GM12878 (cell line): ENCODE results near the gene NFE2L3. TPM values are rescaled to one million over a fixed set of nuclear protein-coding genes. Genes with fewer than 3 reads are reported as not detected.

ENCODE experiments used
- EED ChIP-seq: sonication (generic); IDR thresholded peaks from 2 replicates; pipeline ENCODE4 v1.6.1; 2016; ENCODE audit warnings: antibody characterized with exemption, low read depth
- ESRRA ChIP-seq: IDR thresholded peaks from 2 replicates; pipeline ENCODE4 v1.6.1; 2012; ENCODE audit warnings: mild to moderate bottlenecking, low read length, improper control_type of control experiment
- EZH2 ChIP-seq: IDR thresholded peaks from 2 replicates; pipeline ENCODE4 v1.6.1; 2012; ENCODE audit warnings: low read depth, mild to moderate bottlenecking, control low read depth, inconsistent platforms, low read length, borderline replicate concordance; ENCODE audit not compliant: control insufficient read depth
- IKZF1 ChIP-seq: fragments of 450-650 bp; conservative IDR thresholded peaks from 2 replicates; pipeline ENCODE4 v1.6.1; 2017; ENCODE audit warnings: antibody characterized with exemption, mild to moderate bottlenecking
- NR2C1 ChIP-seq: fragments of 450-650 bp; IDR thresholded peaks from 2 replicates; pipeline ENCODE4 v1.6.1; 2017; ENCODE audit warnings: antibody characterized with exemption, mild to moderate bottlenecking, moderate library complexity
- RB1 ChIP-seq: fragments of 450-650 bp; formaldehyde crosslinking; IDR thresholded peaks from 2 replicates; pipeline ENCODE4 v1.6.1; 2017; ENCODE audit warnings: mild to moderate bottlenecking, borderline replicate concordance
- RFX5 ChIP-seq: IDR thresholded peaks from 2 replicates; pipeline ENCODE4 v1.6.1; 2011; ENCODE audit warnings: low read depth, low read length, improper control_type of control experiment
- SMAD1 ChIP-seq: fragments of 450-650 bp; IDR thresholded peaks from 2 replicates; pipeline ENCODE4 v1.6.1; 2018; ENCODE audit warnings: mild to moderate bottlenecking, low read depth; ENCODE audit not compliant: partially characterized antibody
- SMC3 ChIP-seq: IDR thresholded peaks from 2 replicates; pipeline ENCODE4 v1.6.1; 2011; ENCODE audit warnings: low read length, improper control_type of control experiment, borderline replicate concordance
- STAT1 ChIP-seq: fragments of 450-650 bp; conservative IDR thresholded peaks from 2 replicates; pipeline ENCODE4 v1.6.1; 2014; ENCODE audit warnings: antibody characterized with exemption, mild to moderate bottlenecking
- SUZ12 ChIP-seq: fragments of 200-600 bp; sonication (generic); IDR thresholded peaks from one replicate; pipeline ENCODE4 v1.6.1; 2018; ENCODE audit warnings: antibody characterized with exemption, mild to moderate bottlenecking; ENCODE audit not compliant: unreplicated experiment
- ZSCAN29 ChIP-seq: fragments of 450-650 bp; IDR thresholded peaks from 2 replicates; pipeline ENCODE4 v1.6.1; 2017; ENCODE audit warnings: mild to moderate bottlenecking, moderate library complexity
- polyA plus RNA-seq, 11 experiments: library from polyadenylated mRNA; depleted of rRNA in 4 of 11; unstranded in 6 of 11; stranded (reverse) in 5 of 11; fragments of >200 nt; fragmentation: Nextera tagmentation in 4 of 11; fragmentation: Illumina TruSeq in 1 of 11; extraction: Ambion mirVana in 4 of 11; extraction: Trizol in 1 of 11; gene quantifications; 1 replicate in 1 of 11; 2 replicates in 10 of 11; pipeline versions ENCODE4 v1.2.1 to v1.2.3, GENCODE V29; 2011 to 2016; ENCODE audit warnings: inconsistent platforms in 2 of 11, missing spikeins in 2 of 11, low read depth in 1 of 11
- total RNA-seq, 4 experiments: library from RNA; depleted of rRNA in 3 of 4; stranded (reverse); fragments of >200 nt in 3 of 4; fragmentation: Illumina TruSeq in 1 of 4; extraction: Trizol in 1 of 4; gene quantifications; 2 replicates each; pipeline versions ENCODE4 v1.2.1 to v1.2.3, GENCODE V29; 2013 to 2021
- TF ChIP-seq, protein P1 (sequence below): fragments of 450-650 bp; IDR thresholded peaks from 2 replicates; pipeline ENCODE4 v1.6.1; 2017; ENCODE audit warnings: borderline replicate concordance
- TF ChIP-seq, protein P2 (sequence below): fragments of 450-650 bp; IDR thresholded peaks from 2 replicates; pipeline ENCODE4 v1.6.1; 2016; ENCODE audit warnings: mild to moderate bottlenecking
- TF ChIP-seq, protein P3 (sequence below): IDR thresholded peaks from 2 replicates; pipeline ENCODE4 v1.6.1; 2012; ENCODE audit warnings: improper control_type of control experiment, low read depth, low read length; ENCODE audit not compliant: insufficient replicate concordance
- TF ChIP-seq, protein P4 (sequence below): IDR thresholded peaks from 2 replicates; pipeline ENCODE4 v1.6.1; 2011; ENCODE audit warnings: borderline replicate concordance, low read depth, mild to moderate bottlenecking, moderate library complexity, mixed read lengths, low read length; ENCODE audit not compliant: insufficient read depth; ENCODE audit errors: extremely low read length

NFE2L3 gene
- total and polyA plus RNA-seq, 10 of the 15 experiments (the other 5 are each of a cell fraction or from before 2014, with no cell fraction given): 4.4 to 34.9 (median 13.0) TPM

DNA sequence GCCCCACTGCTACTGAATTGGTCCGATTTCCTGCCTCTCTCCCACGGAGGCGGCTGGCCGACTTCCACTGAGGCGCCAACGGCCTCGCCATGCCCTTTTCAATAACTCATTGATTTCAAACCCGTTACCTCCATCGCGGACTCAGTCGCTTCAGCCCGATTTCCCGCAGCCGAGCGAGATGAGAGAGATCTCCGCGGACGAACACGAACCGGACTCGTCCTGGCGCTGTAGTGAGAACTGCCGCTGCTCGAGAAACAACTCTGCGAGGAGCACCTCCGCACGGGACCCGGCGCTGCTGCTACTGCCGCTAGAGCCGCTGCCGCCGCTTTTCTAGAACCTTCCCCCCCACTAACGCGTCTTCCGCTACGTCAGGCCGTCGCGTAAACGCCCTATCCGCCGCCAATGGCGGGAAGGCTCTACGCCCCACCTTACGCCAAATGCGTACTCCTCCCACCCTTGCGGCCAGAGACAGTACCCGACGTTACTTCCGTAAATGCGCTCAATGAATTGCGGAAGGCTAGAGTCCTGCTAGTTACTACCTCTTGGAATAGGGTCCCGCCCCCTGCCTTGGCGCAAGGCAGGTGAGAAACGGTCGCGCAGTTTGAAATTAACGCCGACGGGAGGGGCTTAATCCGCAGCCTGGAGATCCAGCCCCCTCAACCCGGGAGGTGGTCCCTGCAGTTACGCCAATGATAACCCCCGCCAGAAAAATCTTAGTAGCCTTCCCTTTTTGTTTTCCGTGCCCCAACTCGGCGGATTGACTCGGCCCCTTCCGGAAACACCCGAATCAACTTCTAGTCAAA, 48.6 kb downstream of the NFE2L3 start, which contains the start of gene HNRNPA2B1 (continued):
- TF ChIP-seq, protein P1, sequence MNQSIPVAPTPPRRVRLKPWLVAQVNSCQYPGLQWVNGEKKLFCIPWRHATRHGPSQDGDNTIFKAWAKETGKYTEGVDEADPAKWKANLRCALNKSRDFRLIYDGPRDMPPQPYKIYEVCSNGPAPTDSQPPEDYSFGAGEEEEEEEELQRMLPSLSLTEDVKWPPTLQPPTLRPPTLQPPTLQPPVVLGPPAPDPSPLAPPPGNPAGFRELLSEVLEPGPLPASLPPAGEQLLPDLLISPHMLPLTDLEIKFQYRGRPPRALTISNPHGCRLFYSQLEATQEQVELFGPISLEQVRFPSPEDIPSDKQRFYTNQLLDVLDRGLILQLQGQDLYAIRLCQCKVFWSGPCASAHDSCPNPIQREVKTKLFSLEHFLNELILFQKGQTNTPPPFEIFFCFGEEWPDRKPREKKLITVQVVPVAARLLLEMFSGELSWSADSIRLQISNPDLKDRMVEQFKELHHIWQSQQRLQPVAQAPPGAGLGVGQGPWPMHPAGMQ: no peak
- no peak for TF ChIP-seq SMC3
- no peak for TF ChIP-seq SUZ12
- TF ChIP-seq, protein P2, sequence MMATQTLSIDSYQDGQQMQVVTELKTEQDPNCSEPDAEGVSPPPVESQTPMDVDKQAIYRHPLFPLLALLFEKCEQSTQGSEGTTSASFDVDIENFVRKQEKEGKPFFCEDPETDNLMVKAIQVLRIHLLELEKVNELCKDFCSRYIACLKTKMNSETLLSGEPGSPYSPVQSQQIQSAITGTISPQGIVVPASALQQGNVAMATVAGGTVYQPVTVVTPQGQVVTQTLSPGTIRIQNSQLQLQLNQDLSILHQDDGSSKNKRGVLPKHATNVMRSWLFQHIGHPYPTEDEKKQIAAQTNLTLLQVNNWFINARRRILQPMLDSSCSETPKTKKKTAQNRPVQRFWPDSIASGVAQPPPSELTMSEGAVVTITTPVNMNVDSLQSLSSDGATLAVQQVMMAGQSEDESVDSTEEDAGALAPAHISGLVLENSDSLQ: peak; percentile 73
- TF ChIP-seq EED: no peak
- no peak; the same call in 1 of the 2 replicates for TF ChIP-seq ESRRA
- TF ChIP-seq EZH2: no peak
- no peak for TF ChIP-seq ZSCAN29
- no peak for TF ChIP-seq NR2C1
- peak; percentile 17; the same call in 1 of the 2 replicates for TF ChIP-seq IKZF1
- TF ChIP-seq, protein P3, sequence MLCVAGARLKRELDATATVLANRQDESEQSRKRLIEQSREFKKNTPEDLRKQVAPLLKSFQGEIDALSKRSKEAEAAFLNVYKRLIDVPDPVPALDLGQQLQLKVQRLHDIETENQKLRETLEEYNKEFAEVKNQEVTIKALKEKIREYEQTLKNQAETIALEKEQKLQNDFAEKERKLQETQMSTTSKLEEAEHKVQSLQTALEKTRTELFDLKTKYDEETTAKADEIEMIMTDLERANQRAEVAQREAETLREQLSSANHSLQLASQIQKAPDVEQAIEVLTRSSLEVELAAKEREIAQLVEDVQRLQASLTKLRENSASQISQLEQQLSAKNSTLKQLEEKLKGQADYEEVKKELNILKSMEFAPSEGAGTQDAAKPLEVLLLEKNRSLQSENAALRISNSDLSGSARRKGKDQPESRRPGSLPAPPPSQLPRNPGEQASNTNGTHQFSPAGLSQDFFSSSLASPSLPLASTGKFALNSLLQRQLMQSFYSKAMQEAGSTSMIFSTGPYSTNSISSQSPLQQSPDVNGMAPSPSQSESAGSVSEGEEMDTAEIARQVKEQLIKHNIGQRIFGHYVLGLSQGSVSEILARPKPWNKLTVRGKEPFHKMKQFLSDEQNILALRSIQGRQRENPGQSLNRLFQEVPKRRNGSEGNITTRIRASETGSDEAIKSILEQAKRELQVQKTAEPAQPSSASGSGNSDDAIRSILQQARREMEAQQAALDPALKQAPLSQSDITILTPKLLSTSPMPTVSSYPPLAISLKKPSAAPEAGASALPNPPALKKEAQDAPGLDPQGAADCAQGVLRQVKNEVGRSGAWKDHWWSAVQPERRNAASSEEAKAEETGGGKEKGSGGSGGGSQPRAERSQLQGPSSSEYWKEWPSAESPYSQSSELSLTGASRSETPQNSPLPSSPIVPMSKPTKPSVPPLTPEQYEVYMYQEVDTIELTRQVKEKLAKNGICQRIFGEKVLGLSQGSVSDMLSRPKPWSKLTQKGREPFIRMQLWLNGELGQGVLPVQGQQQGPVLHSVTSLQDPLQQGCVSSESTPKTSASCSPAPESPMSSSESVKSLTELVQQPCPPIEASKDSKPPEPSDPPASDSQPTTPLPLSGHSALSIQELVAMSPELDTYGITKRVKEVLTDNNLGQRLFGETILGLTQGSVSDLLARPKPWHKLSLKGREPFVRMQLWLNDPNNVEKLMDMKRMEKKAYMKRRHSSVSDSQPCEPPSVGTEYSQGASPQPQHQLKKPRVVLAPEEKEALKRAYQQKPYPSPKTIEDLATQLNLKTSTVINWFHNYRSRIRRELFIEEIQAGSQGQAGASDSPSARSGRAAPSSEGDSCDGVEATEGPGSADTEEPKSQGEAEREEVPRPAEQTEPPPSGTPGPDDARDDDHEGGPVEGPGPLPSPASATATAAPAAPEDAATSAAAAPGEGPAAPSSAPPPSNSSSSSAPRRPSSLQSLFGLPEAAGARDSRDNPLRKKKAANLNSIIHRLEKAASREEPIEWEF: no peak
- TF ChIP-seq, protein P4, sequence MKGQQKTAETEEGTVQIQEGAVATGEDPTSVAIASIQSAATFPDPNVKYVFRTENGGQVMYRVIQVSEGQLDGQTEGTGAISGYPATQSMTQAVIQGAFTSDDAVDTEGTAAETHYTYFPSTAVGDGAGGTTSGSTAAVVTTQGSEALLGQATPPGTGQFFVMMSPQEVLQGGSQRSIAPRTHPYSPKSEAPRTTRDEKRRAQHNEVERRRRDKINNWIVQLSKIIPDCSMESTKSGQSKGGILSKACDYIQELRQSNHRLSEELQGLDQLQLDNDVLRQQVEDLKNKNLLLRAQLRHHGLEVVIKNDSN: no peak
- TF ChIP-seq STAT1: peak; percentile 78; the same call in 1 of the 2 replicates
- TF ChIP-seq RFX5: no peak
- TF ChIP-seq SMAD1: peak; percentile 98
- no peak for TF ChIP-seq RB1
